Effector memory CD8-positive, alpha-beta T cell (primary cell): ENCODE data around the gene AP3D1.
"Not testable (repeated sequence)": the region's sequence is repeated elsewhere in the genome, so short reads cannot be mapped to it uniquely, and the experiment has no call there.

Source experiments
- ATAC-seq: fragments of 150-1000 bp; cut with Tn5 transposase; replicated peaks from 2 replicates; pipeline ENCODE4 v1.10.0; 2021; ENCODE audit warnings: mild to moderate bottlenecking, moderate library complexity
- DNase-seq, 3 experiments: peaks; one replicate each; pipeline ENCODE4 v3.0.0; 2021
- H3K27ac Mint-ChIP-seq, 2 donors: one replicate each; pipeline ENCODE4 v1.8.0; 2022; ENCODE audit warnings: mild to moderate bottlenecking in 2 of 2, mixed read lengths in 2 of 2, moderate library complexity in 2 of 2
- H3K27me3 Mint-ChIP-seq, 2 donors: one replicate each; pipeline ENCODE4 v1.8.0; 2022; ENCODE audit warnings: mixed read lengths in 2 of 2
- H3K36me3 Mint-ChIP-seq: one replicate; pipeline ENCODE4 v1.8.0; 2022; ENCODE audit warnings: mild to moderate bottlenecking, moderate library complexity, mixed read lengths; ENCODE audit not compliant: insufficient read depth
- H3K4me1 Mint-ChIP-seq, 2 donors: one replicate each; pipeline ENCODE4 v1.8.0; 2022; ENCODE audit warnings: low read depth in 2 of 2, mixed read lengths in 2 of 2
- H3K4me3 Mint-ChIP-seq, 2 donors: one replicate each; pipeline ENCODE4 v1.8.0; 2022; ENCODE audit warnings: mild to moderate bottlenecking in 2 of 2, mixed read lengths in 2 of 2, moderate library complexity in 2 of 2
- H3K9me3 Mint-ChIP-seq, 2 donors: one replicate each; pipeline ENCODE4 v1.8.0; 2022; ENCODE audit warnings: mixed read lengths in 2 of 2
- total RNA-seq, 9 experiments: gene quantifications; one replicate each; lab custom pipeline; 2026; lab: John Stamatoyannopoulos, UW

AP3D1 gene
- total RNA-seq = 129 to 203 (median 179) reads per million in 9 experiments

GRCh38 chr19:2151339-2152229 is at the start of gene AP3D1:
Gene AP3D1, minus strand, starts transcription at chr19:2151566. Its CDS starts 232 bp downstream, at chr19:2151334.
- H3K9me3 Mint-ChIP-seq = no peaks in the 10 kb centered on the region
- peaks cover 31 to 34% of the 10 kb centered on the region in 2 donors for H3K4me1 Mint-ChIP-seq
- peak; percentile 99 to 100 (median 99) for DNase-seq
- no peaks in the 10 kb centered on the region for H3K27me3 Mint-ChIP-seq
- peak within 1 kb of the TSS; percentile 86 to 92 for H3K27ac Mint-ChIP-seq
- peak; percentile 83 for ATAC-seq
- peaks cover 22% of the 10 kb centered on the region for H3K36me3 Mint-ChIP-seq
- peak within 1 kb of the TSS; percentile 74 to 78 for H3K4me3 Mint-ChIP-seq

- not testable (repeated sequence) for H3K27me3 Mint-ChIP-seq, H3K9me3 Mint-ChIP-seq, H3K27ac Mint-ChIP-seq, DNase-seq, H3K36me3 Mint-ChIP-seq, ATAC-seq, H3K4me3 Mint-ChIP-seq
- H3K4me1 Mint-ChIP-seq = peaks cover 11 to 16% of the 10 kb centered on the region in 2 donors
Observed at GRCh38 chr19:2200624-2201294, 49.4 kb upstream of the AP3D1 start.

GRCh38 chr19:2199861-2200623 is 48.7 kb upstream of the AP3D1 start:
- no peaks in the 10 kb centered on the region for H3K9me3 Mint-ChIP-seq
- ATAC-seq = no peak
- no peak for DNase-seq
- no peaks in the 10 kb centered on the region for H3K27me3 Mint-ChIP-seq
- H3K27ac Mint-ChIP-seq = no peak overlapping the region
- H3K4me3 Mint-ChIP-seq = no peak overlapping the region
- H3K36me3 Mint-ChIP-seq = peaks cover 9% of the 10 kb centered on the region
- H3K4me1 Mint-ChIP-seq = peaks cover 11 to 16% of the 10 kb centered on the region in 2 donors

- DNase-seq (no peak), ATAC-seq (no peak)
- H3K4me3 Mint-ChIP-seq = no peak overlapping the region
- H3K27me3 Mint-ChIP-seq = no peaks in the 10 kb centered on the region
- H3K27ac Mint-ChIP-seq = peak overlapping the region; percentile 60 to 71
- no peaks in the 10 kb centered on the region for H3K9me3 Mint-ChIP-seq
- peaks cover 11 to 16% of the 10 kb centered on the region in 2 donors for H3K4me1 Mint-ChIP-seq
- peaks cover 9% of the 10 kb centered on the region for H3K36me3 Mint-ChIP-seq
Observed at GRCh38 chr19:2199215-2199614, 47.8 kb upstream of the AP3D1 start.

- peaks cover 9% of the 10 kb centered on the region for H3K36me3 Mint-ChIP-seq
- no peak overlapping the region for H3K27ac Mint-ChIP-seq
- H3K27me3 Mint-ChIP-seq = no peaks in the 10 kb centered on the region
- DNase-seq (no peak), ATAC-seq (no peak)
- H3K4me3 Mint-ChIP-seq = no peak overlapping the region
- H3K4me1 Mint-ChIP-seq = peaks cover 7 to 16% of the 10 kb centered on the region in 2 donors
- H3K9me3 Mint-ChIP-seq = no peaks in the 10 kb centered on the region
Observed at GRCh38 chr19:2198317-2198716, 47.0 kb upstream of the AP3D1 start.

GRCh38 chr19:2197270-2197669 is 45.9 kb upstream of the AP3D1 start:
- Mint-ChIP-seq H3K9me3 (no peaks in the 10 kb centered on the region), H3K27ac (peak overlapping the region; percentile 65 to 68), H3K4me3 (no peak overlapping the region), H3K27me3 (no peaks in the 10 kb centered on the region), H3K4me1 (peaks cover 7 to 16% of the 10 kb centered on the region in 2 donors), H3K36me3 (peaks cover 13% of the 10 kb centered on the region)
- ATAC-seq (no peak), DNase-seq (no peak)

- Mint-ChIP-seq H3K36me3 (peaks cover 13% of the 10 kb centered on the region), H3K4me1 (peaks cover 7 to 16% of the 10 kb centered on the region in 2 donors), H3K27ac (no peak overlapping the region), H3K9me3 (no peaks in the 10 kb centered on the region), H3K27me3 (no peaks in the 10 kb centered on the region), H3K4me3 (no peak overlapping the region)
- DNase-seq (no peak), ATAC-seq (no peak)
Observed at GRCh38 chr19:2195914-2196313, 44.5 kb upstream of the AP3D1 start.

GRCh38 chr19:2195361-2195760 is 44.0 kb upstream of the AP3D1 start:
- no peak for ATAC-seq
- no peak overlapping the region for H3K27ac Mint-ChIP-seq
- no peak for DNase-seq
- peaks cover 17% of the 10 kb centered on the region for H3K36me3 Mint-ChIP-seq
- H3K9me3 Mint-ChIP-seq = no peaks in the 10 kb centered on the region
- H3K4me1 Mint-ChIP-seq = peaks cover 7 to 16% of the 10 kb centered on the region in 2 donors
- no peak overlapping the region for H3K4me3 Mint-ChIP-seq
- H3K27me3 Mint-ChIP-seq = no peaks in the 10 kb centered on the region

GRCh38 chr19:2194513-2195078 is 43.2 kb upstream of the AP3D1 start:
- Mint-ChIP-seq H3K36me3 (peaks cover 18% of the 10 kb centered on the region), H3K9me3 (no peaks in the 10 kb centered on the region), H3K4me1 (peaks cover 7 to 16% of the 10 kb centered on the region in 2 donors)

GRCh38 chr19:2193807-2194206 is 42.4 kb upstream of the AP3D1 start:
- Mint-ChIP-seq H3K4me3 (no peak overlapping the region), H3K4me1 (peaks cover 5 to 12% of the 10 kb centered on the region in 2 donors), H3K27ac (no peak overlapping the region), H3K36me3 (peaks cover 26% of the 10 kb centered on the region), H3K27me3 (no peaks in the 10 kb centered on the region), H3K9me3 (no peaks in the 10 kb centered on the region)
- ATAC-seq = no peak
- no peak for DNase-seq

More at GRCh38 chr19:2194513-2195078, 43.2 kb upstream of the AP3D1 start:
- no peak for ATAC-seq
- no peak for DNase-seq
- no peak overlapping the region for H3K27ac Mint-ChIP-seq
- H3K4me3 Mint-ChIP-seq = no peak overlapping the region
- no peaks in the 10 kb centered on the region for H3K27me3 Mint-ChIP-seq

- Mint-ChIP-seq H3K27ac (peak overlapping the region in 1 of 2 donors; percentile 15), H3K27me3 (no peaks in the 10 kb centered on the region), H3K4me1 (peaks cover 1 to 9% of the 10 kb centered on the region in 2 donors), H3K9me3 (no peaks in the 10 kb centered on the region), H3K36me3 (peaks cover 31% of the 10 kb centered on the region), H3K4me3 (no peak overlapping the region)
- DNase-seq (no peak), ATAC-seq (no peak)
Observed at GRCh38 chr19:2192862-2193261, 41.5 kb upstream of the AP3D1 start.

- no peaks in the 10 kb centered on the region for H3K27me3 Mint-ChIP-seq
- peaks cover 37% of the 10 kb centered on the region for H3K36me3 Mint-ChIP-seq
- H3K27ac Mint-ChIP-seq = peak overlapping the region; percentile 44 to 51
- H3K4me3 Mint-ChIP-seq = no peak overlapping the region
- no peaks in the 10 kb centered on the region for H3K9me3 Mint-ChIP-seq
- peaks cover 5 to 8% of the 10 kb centered on the region in 2 donors for H3K4me1 Mint-ChIP-seq
- DNase-seq (no peak), ATAC-seq (no peak)
Observed at GRCh38 chr19:2191456-2192310, 40.3 kb upstream of the AP3D1 start.
